BJ (cell line): Measurements from ENCODE around the gene HSD3B7. TPM values are rescaled to one million over a fixed set of nuclear protein-coding genes. Genes with fewer than 3 reads are reported as not detected.

Source experiments
- CTCF ChIA-PET: fragments of 350-600 bp; formaldehyde crosslinking; extraction: SDS; loops from one replicate; lab custom pipeline; 2021; ENCODE audit warnings: antibody characterized with exemption, inconsistent platforms; lab: Yijun Ruan, JAX
- POLR2A ChIA-PET: fragments of 300-600 bp; sonication (Branson Sonifier 250); formaldehyde crosslinking; extraction: SDS; loops from one replicate; lab custom pipeline; 2021; ENCODE audit warnings: antibody characterized with exemption; lab: Charles Lee
- DNase-seq: peaks from one replicate; pipeline ENCODE4 v3.0.0-alpha.2; 2011; ENCODE audit warnings: low read depth
- H3K27me3 ChIP-seq: 2 replicates; pipeline ENCODE4 v1.6.0; 2011; ENCODE audit warnings: low read length; ENCODE audit not compliant: control insufficient read depth, insufficient read depth
- H3K36me3 ChIP-seq: 2 replicates; pipeline ENCODE4 v1.5.1; 2011; ENCODE audit warnings: low read length; ENCODE audit not compliant: control insufficient read depth, insufficient read depth
- H3K4me3 ChIP-seq: 2 replicates; pipeline ENCODE4 v1.5.1; 2011; ENCODE audit warnings: low read depth, mild to moderate bottlenecking, control low read depth, low read length
- CTCF ChIP-seq: IDR thresholded peaks from 2 replicates; pipeline ENCODE4 v1.5.1; 2011; ENCODE audit warnings: low read depth, mild to moderate bottlenecking, control low read depth, inconsistent platforms, low read length, moderate library complexity; ENCODE audit not compliant: insufficient read depth
- polyA plus RNA-seq: library from polyadenylated mRNA; depleted of rRNA; stranded (reverse); fragments of >200 nt; gene quantifications from 2 replicates; pipeline ENCODE4 v1.2.3, GENCODE V29; 2011

The HSD3B7 gene
- polyA plus RNA-seq, 1 experiment, result 25.0 TPM

GRCh38 chr16:30944352-30944751 lies 40.7 kb upstream of the HSD3B7 start:
- CTCF ChIA-PET, result interaction anchor here (7.1 kb wide), 1 partner anchor 9 kb away, joined by 30 read pairs; no protein-coding TSS in a partner anchor
- Histone ChIP-seq H3K36me3 (peaks cover 23% of the 10 kb centered on the region), H3K4me3 (no peak overlapping the region), H3K27me3 (no peaks in the 10 kb centered on the region)
- no peak for TF ChIP-seq CTCF
- POLR2A ChIA-PET, result no interaction called here
- no peak for DNase-seq

GRCh38 chr16:30946671-30947540 lies 38.1 kb upstream of the HSD3B7 start:
- no peak for TF ChIP-seq CTCF
- no peak for DNase-seq
- ChIA-PET CTCF (interaction anchor here (1.1 kb wide), 1 partner anchor 108 kb away, joined by 4 read pairs; no protein-coding TSS in a partner anchor), POLR2A (no interaction called here)
- Histone ChIP-seq H3K27me3 (no peaks in the 10 kb centered on the region), H3K36me3 (peaks cover 19% of the 10 kb centered on the region), H3K4me3 (no peak overlapping the region)

- POLR2A ChIA-PET, result no interaction called here
Observed at GRCh38 chr16:30947541-30947858, 37.5 kb upstream of the HSD3B7 start.

GRCh38 chr16:30947859-30948666 lies 36.9 kb upstream of the HSD3B7 start:
- Histone ChIP-seq H3K27me3 (no peaks in the 10 kb centered on the region), H3K4me3 (peak overlapping the region; percentile 90), H3K36me3 (peaks cover 12% of the 10 kb centered on the region)
- DNase-seq, result peak; percentile 87
- no peak for TF ChIP-seq CTCF
- ChIA-PET CTCF (interaction anchor here (1.1 kb wide), 1 partner anchor 109 kb away, joined by 4 read pairs; no protein-coding TSS in a partner anchor), POLR2A (no interaction called here)

More at GRCh38 chr16:30947541-30947858, 37.5 kb upstream of the HSD3B7 start:
- H3K36me3 ChIP-seq, result peaks cover 15% of the 10 kb centered on the region
- H3K4me3 ChIP-seq, result no peak overlapping the region
- CTCF ChIA-PET, result interaction anchor here (1.1 kb wide), 1 partner anchor 108 kb away, joined by 4 read pairs; no protein-coding TSS in a partner anchor
- H3K27me3 ChIP-seq, result no peaks in the 10 kb centered on the region
- DNase-seq, result no peak
- no peak for TF ChIP-seq CTCF
